Stimulated activated CD4-positive, alpha-beta T cell treated with anti-CD3 and anti-CD28 coated beads, Interleukin-15, amount 100 ng/mL, for 1 hour (primary cell): ENCODE measurements around the gene FGFRL1.
"Not testable (repeated sequence)": the region's sequence is repeated elsewhere in the genome, so short reads cannot be mapped to it uniquely, and the experiment has no call there.

Source experiments
- DNase-seq, 2 donors: peaks; one replicate each; pipeline ENCODE4 v3.0.0-alpha.2; 2020; ENCODE audit warnings: low read depth in 1 of 2, low spot score in 1 of 2

The FGFRL1 gene

DNA sequence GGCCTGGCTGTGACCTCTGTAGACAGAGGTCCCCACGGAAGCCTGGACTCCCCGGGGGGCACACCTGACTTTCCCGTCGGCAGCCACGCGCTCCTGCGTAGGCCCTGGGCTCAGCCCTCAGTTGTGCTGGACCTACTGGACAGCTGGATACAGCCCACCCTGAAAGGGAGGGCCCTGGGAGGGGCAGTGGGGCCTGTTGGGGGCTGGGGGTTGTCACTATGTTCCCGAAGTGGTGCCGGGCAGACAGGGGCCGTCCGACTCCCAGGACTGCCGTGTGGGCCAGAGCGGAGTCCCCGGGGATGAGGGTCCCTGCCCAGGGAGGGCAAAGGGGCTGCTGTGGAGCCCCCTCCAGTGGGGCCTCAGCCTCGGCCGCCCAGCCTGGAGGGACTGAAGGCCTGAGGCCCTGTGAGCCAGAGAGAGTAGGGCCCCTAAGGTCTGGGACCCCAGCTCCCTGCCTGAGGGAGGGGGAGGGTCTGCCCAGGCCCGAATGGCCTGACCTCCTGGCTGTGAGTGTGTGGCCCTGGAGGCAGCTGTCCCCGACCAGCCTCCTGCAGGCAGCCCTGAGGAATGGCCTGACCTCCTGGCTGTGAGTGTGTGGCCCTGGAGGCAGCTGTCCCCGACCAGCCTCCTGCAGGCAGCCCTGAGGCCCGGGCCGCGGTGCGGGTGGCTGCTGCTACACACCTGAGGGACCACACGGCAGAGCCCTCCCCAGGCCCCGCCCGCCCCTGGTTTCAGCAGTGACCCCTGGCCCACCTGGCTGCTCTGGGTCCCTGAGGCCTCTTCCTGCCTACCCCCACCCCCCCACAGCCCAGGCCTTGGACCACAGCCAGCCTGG is 25.8 kb downstream of the FGFRL1 start:
- DNase-seq, result no peak

DNA sequence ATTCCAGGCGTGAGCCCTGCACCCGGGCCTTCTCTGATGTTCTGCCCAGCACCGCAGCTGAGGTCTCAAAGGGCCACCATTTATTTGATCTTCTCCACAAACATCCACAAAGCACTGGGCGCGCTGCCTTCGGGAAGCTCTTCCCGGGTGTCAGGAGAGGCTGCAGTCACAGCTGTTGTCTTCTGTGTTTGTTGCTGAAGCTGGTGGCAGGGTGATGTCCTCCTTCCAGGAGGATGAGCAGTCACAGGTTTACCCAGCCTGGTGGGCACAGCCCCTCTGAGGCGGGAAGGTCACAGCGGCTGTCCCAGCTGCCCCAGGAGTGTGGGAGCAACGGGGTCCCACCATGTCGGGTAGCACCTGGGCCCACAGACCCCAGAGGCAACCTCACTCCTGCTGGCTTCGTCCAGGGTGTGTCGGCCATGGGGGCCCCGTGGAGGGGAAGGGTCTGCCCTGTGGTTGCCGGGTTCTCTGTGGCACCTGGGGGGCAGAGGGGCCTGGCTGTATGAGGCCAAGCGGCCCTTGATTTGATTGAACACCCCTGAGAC is 27.6 kb downstream of the FGFRL1 start:
- DNase-seq, result no peak

DNA sequence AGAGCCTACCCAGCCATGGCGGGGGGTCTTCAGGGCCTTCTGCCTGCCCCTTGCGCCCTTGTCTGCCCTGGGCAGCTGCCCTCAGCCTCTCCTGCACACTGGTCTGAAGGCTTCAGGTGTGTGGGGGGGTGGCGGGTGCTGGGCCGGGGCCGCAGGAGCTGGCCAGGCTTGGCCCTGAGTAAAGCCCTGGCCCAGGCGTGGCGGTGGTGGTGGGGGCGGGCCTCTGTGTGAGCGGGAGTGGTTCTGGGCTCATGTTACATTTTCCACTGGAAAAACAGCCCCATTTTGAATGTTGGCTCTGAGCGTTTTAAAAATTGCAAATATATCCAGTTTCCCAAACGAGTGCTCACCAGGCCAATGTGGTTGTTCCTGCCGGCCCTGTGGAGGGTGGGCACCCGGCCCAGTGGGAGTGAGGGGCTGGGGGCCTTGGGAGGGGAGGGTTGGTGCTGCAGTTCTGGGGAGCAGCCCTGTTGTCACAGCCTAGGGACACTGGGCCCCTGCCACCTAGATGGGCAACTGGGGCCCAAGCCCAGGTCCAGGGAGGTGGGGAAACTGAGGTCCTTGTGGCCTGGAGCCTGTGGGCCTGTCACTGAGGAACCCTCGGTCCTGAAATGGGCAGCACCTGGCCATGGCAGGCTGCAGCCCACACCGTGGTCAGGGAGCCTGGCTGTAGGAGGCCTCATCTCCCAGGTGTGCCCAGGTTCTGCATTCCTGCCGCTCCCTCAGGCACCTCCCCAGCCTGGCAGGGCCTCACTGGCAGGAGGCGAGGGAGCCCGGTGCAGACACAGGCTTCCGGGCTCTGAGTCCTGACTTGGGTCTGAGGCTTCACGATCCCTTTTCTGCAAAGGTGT is 28.3 kb downstream of the FGFRL1 start:
- no peak for DNase-seq

DNA sequence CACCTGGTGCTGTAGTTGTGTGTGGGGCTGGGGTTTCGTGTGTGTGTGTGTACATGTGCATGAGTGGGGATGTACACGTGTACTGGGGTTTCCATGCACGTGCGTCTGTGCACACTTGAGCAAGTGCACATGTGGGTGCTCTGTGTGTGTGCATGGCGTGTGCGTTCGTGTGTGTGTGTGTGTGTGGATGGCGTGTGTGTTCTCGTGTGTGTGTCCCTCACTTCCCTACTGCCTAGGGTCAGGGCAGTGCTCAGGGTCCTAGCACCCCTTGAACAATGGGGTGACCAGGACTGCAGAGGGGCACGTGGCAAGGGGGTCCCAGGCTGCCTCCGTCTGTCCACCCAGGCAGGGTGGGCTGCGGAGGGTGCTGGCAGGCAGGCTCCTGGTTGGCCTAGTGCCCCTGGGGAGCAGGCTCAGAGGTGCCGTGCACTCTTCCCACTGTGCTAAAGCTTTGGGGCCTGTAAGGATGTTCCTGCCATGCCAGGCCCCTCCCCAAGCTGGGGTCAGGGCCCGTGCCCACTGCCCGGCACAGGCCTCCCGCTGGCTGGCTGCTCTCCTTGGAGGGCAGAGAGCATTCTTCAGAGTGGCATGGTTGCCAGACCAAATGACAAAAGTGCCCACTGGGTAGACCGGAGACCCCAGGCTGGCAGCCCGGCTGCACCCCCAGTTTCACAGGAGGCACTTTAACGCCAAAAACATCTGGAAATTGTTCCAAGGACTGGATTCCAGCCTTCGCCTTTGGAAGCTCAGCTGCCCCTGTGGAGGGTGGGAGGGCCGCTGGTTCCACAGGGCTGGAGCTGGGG is 29.1 kb downstream of the FGFRL1 start:
- DNase-seq, result no peak

DNA sequence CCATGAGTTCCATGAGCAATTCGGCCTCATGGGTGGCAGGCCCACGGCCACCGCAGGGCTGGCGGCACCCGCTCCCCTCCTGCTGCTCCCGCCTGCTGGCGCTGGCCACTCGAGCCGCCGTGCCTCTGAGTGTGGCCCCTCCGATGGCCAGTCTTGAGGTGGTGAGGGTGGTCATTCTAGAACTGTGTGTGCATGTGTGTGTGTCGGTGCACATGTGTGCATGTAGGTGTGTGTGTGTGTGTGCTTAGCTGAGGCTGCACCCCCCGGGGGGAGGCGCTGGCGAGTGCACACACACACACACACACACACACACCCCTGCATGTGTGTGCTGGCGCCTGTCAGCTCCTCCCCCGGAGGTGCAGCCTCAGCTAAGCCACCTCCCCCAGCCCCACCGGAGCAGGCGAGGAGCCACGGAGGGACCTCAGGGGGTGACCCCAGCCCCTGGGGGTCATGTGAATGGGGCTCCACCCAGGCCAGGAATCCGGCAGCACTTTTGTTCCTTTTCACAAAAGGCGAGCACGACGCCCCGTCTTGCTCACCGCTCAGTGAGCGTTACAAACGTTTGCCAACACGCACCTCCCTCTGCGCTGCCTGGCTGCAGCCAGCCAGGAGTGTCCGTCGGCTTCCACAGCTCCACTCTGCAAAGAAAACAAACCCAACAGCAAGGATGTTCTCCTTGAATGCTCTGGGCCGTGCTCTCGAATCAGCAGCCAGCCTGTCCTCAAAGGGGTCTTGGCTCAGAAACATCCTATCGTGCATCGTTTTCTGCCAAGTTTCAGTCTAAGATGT is 29.9 kb downstream of the FGFRL1 start:
- DNase-seq, result no peak

DNA sequence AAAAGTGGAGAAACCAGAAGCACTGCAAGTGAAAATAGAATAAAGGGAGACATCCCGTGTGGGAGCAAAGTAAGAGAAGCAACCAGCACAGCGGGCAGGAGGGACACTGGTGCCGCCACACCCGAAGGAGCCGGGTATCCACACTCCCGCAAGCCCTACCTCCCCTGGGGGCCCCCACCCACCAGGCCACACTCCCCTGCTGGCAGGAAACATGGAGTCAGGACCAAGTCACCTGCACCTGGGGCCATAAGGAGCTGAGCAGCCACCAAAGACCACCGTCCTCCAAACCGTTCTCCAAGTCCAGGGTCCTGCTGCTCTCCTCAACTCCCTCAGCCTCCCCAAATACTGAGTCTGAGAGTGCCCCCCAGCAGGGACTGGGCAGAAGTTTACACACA is 30.5 kb downstream of the FGFRL1 start:
- DNase-seq, result no peak

DNA sequence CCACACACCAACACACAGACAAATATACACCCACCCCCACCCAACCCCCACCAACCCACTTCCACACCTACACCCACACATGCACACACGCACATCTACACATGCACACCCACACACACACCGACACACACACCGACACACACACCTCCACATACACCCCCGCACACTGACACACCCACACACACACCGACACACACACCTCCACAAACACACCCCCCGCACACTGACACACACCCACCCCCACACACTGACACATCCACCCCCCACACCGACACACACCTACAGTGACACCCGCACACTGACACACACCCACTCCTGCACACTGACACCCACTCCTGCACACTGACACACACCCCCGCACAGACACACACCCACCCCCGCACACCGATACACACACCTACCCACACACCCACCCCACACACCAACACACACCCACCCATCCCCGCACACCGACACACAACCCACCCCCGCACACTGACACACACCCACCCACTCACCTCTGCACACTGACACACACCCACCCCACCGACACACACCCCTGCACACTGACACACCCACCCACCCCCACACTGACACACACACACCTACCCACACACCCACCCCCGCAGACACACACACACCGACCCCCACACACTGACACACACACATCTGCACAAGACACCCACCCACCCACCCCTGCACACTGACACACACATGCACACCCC is 31.1 kb downstream of the FGFRL1 start:
- no peak for DNase-seq

DNA sequence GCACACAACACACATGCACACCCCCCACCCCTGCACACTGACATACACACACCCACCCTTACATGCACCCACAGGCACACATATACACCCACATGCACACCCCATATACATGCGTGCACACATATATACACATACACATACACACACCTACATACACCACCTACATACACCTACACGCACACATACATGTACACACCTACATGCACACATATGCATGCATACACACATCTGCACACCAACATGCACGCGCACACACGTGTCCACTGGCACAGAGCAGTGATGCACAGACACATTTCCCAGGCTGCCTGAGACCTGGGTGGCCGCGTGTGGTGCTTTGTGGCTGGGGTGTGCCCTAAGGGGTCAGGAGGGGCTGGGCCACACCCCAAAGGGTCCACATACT is 31.7 kb downstream of the FGFRL1 start:
- DNase-seq, result no peak

DNA sequence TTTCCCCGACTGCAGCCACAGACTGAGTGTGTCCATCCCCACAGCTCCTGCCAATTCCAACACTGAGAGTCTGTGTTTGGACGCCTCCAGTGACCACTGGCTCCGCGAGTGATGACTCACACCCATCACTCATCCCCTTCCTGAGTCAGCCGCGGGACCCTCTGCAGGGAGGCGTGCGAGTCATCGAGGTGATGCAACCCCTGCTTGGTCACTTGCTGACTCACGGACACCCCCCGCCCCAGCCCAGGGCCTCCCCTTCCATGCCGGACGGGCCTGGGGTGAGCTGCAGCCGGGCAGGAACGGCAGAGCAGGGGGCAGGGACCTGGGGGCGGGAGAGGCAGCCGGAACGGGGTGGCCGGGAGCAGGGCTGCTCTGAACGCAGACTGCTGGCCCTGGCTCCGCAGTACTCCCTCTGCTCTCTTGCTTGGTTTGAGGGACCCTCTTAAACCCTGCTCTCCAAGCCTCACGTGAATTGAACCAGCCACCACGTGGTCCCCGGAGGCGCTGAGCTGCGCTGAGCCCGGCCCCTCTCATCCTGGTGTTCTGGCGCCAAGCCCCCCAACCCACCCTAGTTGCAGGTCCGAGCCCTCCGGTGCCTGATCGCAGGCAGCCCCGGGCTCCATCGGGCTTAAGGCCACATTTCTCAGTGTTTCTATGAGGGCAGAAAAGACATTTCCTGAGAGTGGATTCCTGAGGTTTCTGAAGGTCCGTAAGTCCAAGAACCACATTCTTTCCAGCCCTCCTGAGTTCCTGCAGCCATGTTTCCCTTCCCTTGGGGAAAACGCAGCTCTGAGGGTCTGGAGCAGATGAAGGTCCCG is 32.4 kb downstream of the FGFRL1 start:
- DNase-seq, result no peak

DNA sequence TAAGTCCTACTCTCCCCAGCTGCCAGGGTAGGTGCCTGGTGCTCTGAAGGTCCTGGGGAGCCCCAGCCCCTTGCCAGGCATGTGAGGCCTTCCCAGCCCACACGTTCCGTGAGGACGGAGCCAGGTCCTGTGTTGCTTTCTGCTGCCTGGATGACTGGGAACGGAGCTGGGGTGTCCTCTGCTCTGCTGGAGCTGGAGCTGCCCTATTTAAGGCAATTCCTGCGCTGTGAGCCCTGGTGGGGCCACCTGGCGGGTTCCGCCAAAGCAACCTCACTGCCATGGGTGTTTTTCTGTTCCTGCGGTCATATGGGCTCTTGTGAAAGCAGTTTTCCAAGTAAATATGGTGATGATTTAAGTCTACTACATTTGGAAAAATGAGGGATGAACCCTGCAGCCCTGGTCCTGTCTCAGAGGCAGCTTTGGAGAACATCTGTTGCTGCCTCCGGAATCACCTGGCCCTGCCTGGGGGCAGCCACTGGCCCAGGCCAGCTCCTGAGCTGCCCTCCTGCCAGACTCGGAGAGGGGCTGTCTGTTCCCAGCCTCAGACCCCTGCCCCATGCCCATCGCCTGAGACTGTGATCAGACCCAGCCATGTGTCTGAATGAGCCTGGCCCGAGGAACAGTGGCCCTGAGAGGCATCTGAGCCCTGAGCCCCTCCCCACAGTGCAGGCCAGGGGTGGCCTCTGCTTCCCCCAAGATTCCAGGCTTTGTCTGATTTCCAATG is 33.2 kb downstream of the FGFRL1 start:
- DNase-seq, result no peak

DNA sequence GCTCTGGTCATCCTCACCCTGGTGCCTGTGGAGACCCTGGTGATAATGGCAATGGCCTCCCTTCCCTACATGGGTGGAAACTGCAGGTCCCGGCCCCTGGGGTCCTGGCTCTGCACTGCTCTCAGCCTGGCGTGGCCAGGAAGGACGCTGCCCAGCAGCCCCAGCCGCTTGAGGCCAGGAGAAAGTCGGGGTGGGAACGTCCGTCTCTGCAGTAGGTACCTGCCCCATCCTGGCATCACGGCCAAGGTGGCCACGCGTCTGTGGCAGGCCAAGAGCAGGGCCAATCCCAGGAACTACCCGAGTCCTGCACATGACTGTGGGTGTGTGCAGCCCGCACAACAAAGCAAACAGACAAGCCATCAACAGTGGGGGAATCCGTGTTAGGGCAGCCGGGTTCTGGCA is 33.8 kb downstream of the FGFRL1 start:
- no peak for DNase-seq

DNA sequence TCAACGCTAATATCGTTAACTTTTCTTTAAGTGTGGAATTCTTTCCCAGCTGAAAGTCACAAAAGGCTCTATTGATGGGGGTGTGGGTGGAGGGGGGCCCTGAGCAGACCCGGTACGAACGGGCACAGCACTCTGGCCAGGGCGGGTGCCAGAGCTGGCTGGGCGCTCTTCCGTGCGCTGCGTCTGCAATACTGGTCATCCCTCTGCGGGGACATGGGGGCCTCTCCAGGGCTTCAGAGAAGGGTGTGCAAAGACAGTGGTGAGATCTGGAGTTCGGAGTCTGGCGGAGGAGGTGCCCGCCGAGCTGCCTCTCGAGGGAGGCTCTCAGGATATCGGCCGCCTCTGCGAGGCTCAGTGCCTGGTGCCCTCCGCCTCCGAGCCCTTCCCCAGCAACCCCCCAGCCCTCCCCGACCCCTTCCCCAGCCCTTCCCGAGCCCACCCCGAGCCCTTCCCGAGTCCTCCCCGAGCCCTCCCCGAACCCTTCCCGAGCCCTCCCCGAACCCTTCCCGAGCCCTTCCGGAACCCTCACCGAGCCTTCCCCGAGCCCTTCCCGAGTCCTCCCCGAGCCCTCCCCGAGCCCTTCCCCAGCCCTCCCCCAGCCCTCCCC is 34.3 kb downstream of the FGFRL1 start:
- DNase-seq, result no peak

DNA sequence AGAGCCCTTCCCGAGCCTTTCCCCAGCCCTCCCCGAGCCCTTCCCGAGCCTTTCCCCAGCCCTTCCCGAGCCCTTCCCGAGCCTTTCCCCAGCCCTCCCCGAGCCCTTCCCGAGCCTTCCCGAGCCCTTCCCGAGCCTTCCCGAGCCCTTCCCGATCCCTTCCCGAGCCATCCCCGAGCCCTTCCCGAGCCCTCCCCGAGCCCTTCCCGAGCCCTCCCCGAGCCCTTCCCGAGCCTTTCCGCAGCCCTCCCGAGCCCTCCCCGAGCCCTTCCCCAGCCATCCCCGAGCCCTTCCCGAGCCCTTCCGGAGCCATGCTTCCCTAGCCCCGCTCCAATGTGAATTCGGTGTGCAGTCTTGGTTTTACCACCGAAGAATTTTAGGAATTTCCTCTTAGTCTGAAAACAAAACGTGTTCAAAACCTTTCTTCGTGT is 35.2 kb downstream of the FGFRL1 start:
- DNase-seq, result not testable (repeated sequence)

DNA sequence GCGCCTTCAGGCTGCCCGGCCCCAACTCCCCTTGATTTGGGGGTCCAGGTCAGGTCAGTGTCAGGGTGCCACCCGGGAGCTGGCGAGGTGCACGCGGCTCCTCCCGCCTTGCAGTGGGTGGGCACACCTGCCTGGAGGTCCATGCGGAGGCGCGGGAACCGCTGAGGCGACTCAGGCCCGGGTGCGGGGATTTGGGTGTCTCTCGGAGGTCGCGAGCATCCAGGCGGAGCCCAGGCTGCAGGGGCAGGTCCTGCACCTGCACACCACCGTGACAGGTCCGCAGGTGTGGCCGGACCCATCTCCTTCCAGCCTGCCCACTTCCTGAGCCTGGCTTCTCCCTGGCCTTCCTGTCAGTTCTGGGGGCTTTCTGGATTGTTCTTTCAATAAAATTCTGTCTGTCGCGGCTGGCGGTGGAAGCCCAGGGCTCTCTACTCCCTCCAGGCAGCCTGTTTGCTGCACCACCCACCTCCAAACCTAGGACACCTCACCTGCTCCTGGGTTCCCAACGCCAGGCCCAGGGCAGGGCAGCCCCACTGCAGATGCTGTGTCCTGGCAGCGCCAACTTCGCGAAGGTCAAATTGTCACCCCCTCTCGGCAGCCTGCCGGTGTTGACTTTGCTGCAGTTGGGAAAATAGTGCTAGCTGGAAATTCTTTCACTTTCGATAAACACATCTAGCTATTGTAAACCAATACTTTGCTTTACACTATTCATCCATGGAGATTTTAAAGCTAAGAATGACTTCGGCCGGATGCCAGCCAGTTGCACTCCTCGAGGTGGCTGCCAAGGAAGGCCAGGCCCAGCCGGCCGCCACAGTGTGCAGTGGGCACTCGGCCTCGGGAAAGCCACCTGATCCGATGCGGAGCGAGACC is 35.9 kb downstream of the FGFRL1 start:
- DNase-seq, result no peak

DNA sequence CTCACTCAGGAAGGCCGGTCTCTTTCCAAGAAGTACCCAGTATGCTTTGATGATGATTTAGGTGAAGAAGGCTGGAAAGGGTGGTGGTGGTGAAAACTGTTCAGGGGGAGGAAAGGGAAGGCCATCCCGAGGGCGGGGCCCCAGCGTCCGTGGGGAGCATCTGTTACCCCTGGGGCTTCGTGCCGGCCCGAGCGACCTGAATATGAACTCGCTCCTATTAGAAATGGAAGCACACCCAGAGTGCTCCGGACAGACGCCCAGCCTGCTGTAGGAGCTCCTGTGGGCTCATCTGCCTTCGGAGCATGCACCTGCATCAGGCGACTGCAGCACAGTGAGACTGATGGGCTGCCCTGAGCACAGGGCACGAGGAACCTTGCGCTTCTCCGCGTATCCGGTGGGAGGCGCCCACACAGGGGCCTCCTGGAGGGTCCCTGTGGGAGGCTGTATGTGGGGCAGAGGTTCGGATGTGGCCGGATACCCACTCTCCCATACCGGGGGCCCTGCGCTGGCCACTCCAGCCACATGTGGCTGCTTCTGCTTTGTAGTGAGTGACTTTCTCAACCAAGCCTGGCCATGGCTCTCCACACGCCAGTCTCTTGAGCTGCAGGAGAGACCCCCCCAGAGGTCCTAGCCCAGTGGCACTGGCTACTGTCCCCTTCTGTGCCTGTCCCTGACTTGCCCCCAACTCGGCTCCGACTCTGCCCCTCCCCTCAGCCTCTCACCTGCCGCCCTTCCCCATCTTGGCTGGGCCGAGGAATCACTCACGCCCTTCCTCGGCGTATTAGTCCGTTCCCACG is 36.7 kb downstream of the FGFRL1 start:
- no peak for DNase-seq
